IPS-18c (cell line): ENCODE results near the gene HSD17B13.
"Not testable (repeated sequence)": the region's sequence is repeated elsewhere in the genome, so short reads cannot be mapped to it uniquely, and the experiment has no call there.

Experiments used
- H3K4me3 ChIP-seq: 2 replicates; pipeline ENCODE4 v1.7.0; 2013; ENCODE audit warnings: low read depth, mild to moderate bottlenecking, low read length, moderate library complexity; ENCODE audit not compliant: insufficient read depth
- H3K9me3 ChIP-seq: one replicate; pipeline ENCODE4 v1.6.1; 2013; ENCODE audit warnings: mild to moderate bottlenecking, low read length, moderate library complexity; ENCODE audit not compliant: control insufficient read depth, insufficient read depth

HSD17B13 gene

GRCh38 chr4:87330761-87331160 is 8.1 kb upstream of the HSD17B13 start:
- peaks cover 6% of the 10 kb centered on the region for H3K9me3 ChIP-seq
- H3K4me3 ChIP-seq, result no peak overlapping the region

GRCh38 chr4:87327136-87327535 is 4.5 kb upstream of the HSD17B13 start:
- H3K9me3 ChIP-seq, result no peaks in the 10 kb centered on the region
- H3K4me3 ChIP-seq, result no peak overlapping the region

- H3K4me3 ChIP-seq, result no peak overlapping the region
- H3K9me3 ChIP-seq, result no peaks in the 10 kb centered on the region
Observed at GRCh38 chr4:87326460-87326859, 3.8 kb upstream of the HSD17B13 start.

GRCh38 chr4:87321888-87322287 is 794 bp downstream of the HSD17B13 start:
- H3K9me3 ChIP-seq, result no peaks in the 10 kb centered on the region

GRCh38 chr4:87317527-87317926 is 5.2 kb downstream of the HSD17B13 start:
- Histone ChIP-seq H3K4me3 (no peak overlapping the region), H3K9me3 (no peaks in the 10 kb centered on the region)

More at GRCh38 chr4:87321888-87322287, 794 bp downstream of the HSD17B13 start:
- no peak overlapping the region for H3K4me3 ChIP-seq

- Histone ChIP-seq H3K9me3 (no peaks in the 10 kb centered on the region), H3K4me3 (no peak overlapping the region)
Observed at GRCh38 chr4:87316961-87317360, 5.7 kb downstream of the HSD17B13 start.

GRCh38 chr4:87315000-87315399 is 7.7 kb downstream of the HSD17B13 start:
- not testable (repeated sequence) for H3K9me3 ChIP-seq, H3K4me3 ChIP-seq

- no peak overlapping the region for H3K4me3 ChIP-seq
Observed at GRCh38 chr4:87313756-87314155, 8.9 kb downstream of the HSD17B13 start.

GRCh38 chr4:87311684-87312083 is 11.0 kb downstream of the HSD17B13 start:
- no peaks in the 10 kb centered on the region for H3K9me3 ChIP-seq
- H3K4me3 ChIP-seq, result no peak overlapping the region

More at GRCh38 chr4:87313756-87314155, 8.9 kb downstream of the HSD17B13 start:
- no peaks in the 10 kb centered on the region for H3K9me3 ChIP-seq

GRCh38 chr4:87310691-87311335 is 11.9 kb downstream of the HSD17B13 start:
- H3K4me3 ChIP-seq, result no peak overlapping the region
- no peaks in the 10 kb centered on the region for H3K9me3 ChIP-seq

- H3K9me3 ChIP-seq, result no peaks in the 10 kb centered on the region
- H3K4me3 ChIP-seq, result no peak overlapping the region
Observed at GRCh38 chr4:87309625-87310024, 13.1 kb downstream of the HSD17B13 start.

GRCh38 chr4:87306056-87306455 is 16.6 kb downstream of the HSD17B13 start:
- H3K4me3 ChIP-seq, result no peak overlapping the region
- H3K9me3 ChIP-seq, result no peaks in the 10 kb centered on the region

GRCh38 chr4:87305562-87305961 is 17.1 kb downstream of the HSD17B13 start:
- Histone ChIP-seq H3K4me3 (no peak overlapping the region), H3K9me3 (no peaks in the 10 kb centered on the region)

- H3K4me3 ChIP-seq, result no peak overlapping the region
- no peaks in the 10 kb centered on the region for H3K9me3 ChIP-seq
Observed at GRCh38 chr4:87304745-87305432, 17.8 kb downstream of the HSD17B13 start.

GRCh38 chr4:87299898-87300297 is 22.8 kb downstream of the HSD17B13 start:
- H3K4me3 ChIP-seq, result no peak overlapping the region
- H3K9me3 ChIP-seq, result no peaks in the 10 kb centered on the region

GRCh38 chr4:87298362-87298761 is 24.3 kb downstream of the HSD17B13 start:
- Histone ChIP-seq H3K9me3 (no peaks in the 10 kb centered on the region), H3K4me3 (no peak overlapping the region)

GRCh38 chr4:87294911-87295310 is 27.8 kb downstream of the HSD17B13 start:
- not testable (repeated sequence) for H3K4me3 ChIP-seq, H3K9me3 ChIP-seq

GRCh38 chr4:87293889-87294288 is 28.8 kb downstream of the HSD17B13 start:
- not testable (repeated sequence) for H3K4me3 ChIP-seq, H3K9me3 ChIP-seq

GRCh38 chr4:87286970-87287369 is 35.7 kb downstream of the HSD17B13 start:
- H3K9me3 ChIP-seq, result peaks cover 14% of the 10 kb centered on the region
- H3K4me3 ChIP-seq, result no peak overlapping the region
